Mammary epithelial cell (primary cell): ENCODE measurements around the gene OR5D18.
"Not testable (repeated sequence)": the region's sequence is repeated elsewhere in the genome, so short reads cannot be mapped to it uniquely, and the experiment has no call there.

Experiments
- CTCF ChIP-seq, 2 donors: IDR thresholded peaks in 1 of 2; conservative IDR thresholded peaks in 1 of 2; 2 replicates each; pipeline ENCODE4 v1.5.1; 2011 to 2012; ENCODE audit warnings: inconsistent platforms in 2 of 2, low read length in 2 of 2, mild to moderate bottlenecking in 2 of 2, control low read depth in 1 of 2, low read depth in 1 of 2; ENCODE audit not compliant: insufficient read depth in 1 of 2; ENCODE audit errors: extremely low read depth in 1 of 2
- EZH2 ChIP-seq: IDR thresholded peaks from 2 replicates; pipeline ENCODE4 v1.6.1; 2012; ENCODE audit warnings: low read length, inconsistent platforms, borderline replicate concordance

- not testable (repeated sequence) for TF ChIP-seq CTCF (conservative IDR thresholded peaks at IDR 0.05 in 1 of 2, IDR thresholded peaks at IDR 0.05 in 1 of 2; ENCODE audit: extremely low read depth in 1 of 2, insufficient read depth in 1 of 2, low read depth in 1 of 2, low read length in 2 of 2); EZH2
Measured at GRCh38 chr11:55867354-55867753, 47.9 kb downstream of the OR5D18 start.
